HCT116 (cell line): ENCODE measurements around the gene ASB9. TPM values are rescaled to one million over a fixed set of nuclear protein-coding genes. Genes with fewer than 3 reads are reported as not detected.

Experiments
- ATAC-seq: fragments of 200-7000 bp; cut with Tn5 transposase; 2 replicates; pipeline ENCODE4 v1.9.1; 2020; ENCODE audit warnings: mild to moderate bottlenecking, moderate library complexity
- BruUV-seq: library from RNA; stranded (reverse); fragments of 400-500 nt; replicated peaks from 2 replicates; lab custom pipeline; 2021; lab: Mats Ljungman, UMichigan
- CTCF ChIA-PET: fragments of 300-600 bp; sonication (Branson Sonifier 250); formaldehyde crosslinking; loops from one replicate; lab custom pipeline; 2021; ENCODE audit warnings: antibody characterized with exemption; lab: Charles Lee
- POLR2A ChIA-PET: fragments of 300-600, 350-600 bp; sonication (Branson Sonifier 250); formaldehyde crosslinking; loops from one replicate; lab custom pipeline; 2021; ENCODE audit warnings: antibody characterized with exemption; lab: Charles Lee
- RAD21 ChIA-PET, 2 experiments: fragments of 300-600 bp; sonication (Branson Sonifier 250); formaldehyde crosslinking; loops; one replicate each; lab custom pipeline; 2023; ENCODE audit warnings: low total read pairs in 2 of 2; ENCODE audit not compliant: uncharacterized antibody in 2 of 2, unreplicated experiment in 2 of 2, low non-redundant PET in 1 of 2; lab: Charles Lee
- DNase-seq: peaks from one replicate; pipeline ENCODE4 v3.0.0-alpha.2; 2010; ENCODE audit warnings: low read depth, low spot score
- H2AFZ ChIP-seq: fragments of 200-600 bp; shearing (Covaris generic), sonication (generic); 2 replicates; pipeline ENCODE4 v1.6.1; 2017; ENCODE audit warnings: low read depth, mixed run types, mixed read lengths, antibody characterized with exemption, low read length; ENCODE audit not compliant: poor library complexity, severe bottlenecking
- H3K27ac ChIP-seq: 2 replicates; pipeline ENCODE4 v1.5.1; 2012; ENCODE audit warnings: low read depth, low read length
- H3K27me3 ChIP-seq: fragments of 200-600 bp; sonication (generic); 2 replicates; pipeline ENCODE4 v1.6.1; 2016; ENCODE audit warnings: mixed run types, low read length, mixed read lengths; ENCODE audit not compliant: insufficient read depth
- H3K36me3 ChIP-seq, 2 experiments: fragments of 200-500 bp in 1 of 2; fragments of 200-600 bp in 1 of 2; sonication (Bioruptor generic) in 1 of 2; sonication (generic) in 1 of 2; 2 replicates each; pipeline versions ENCODE4 v1.5.1 to v1.6.1; 2014 to 2016; ENCODE audit warnings: low read length in 2 of 2, inconsistent platforms in 1 of 2, mixed read lengths in 1 of 2, mixed run types in 1 of 2; ENCODE audit not compliant: insufficient read depth in 2 of 2, control insufficient read depth in 1 of 2
- H3K4me1 ChIP-seq, 2 experiments: fragments of 200-600 bp in 1 of 2; sonication (generic) in 1 of 2; 2 replicates each; pipeline versions ENCODE4 v1.5.1 to v1.6.1; 2012 to 2017; ENCODE audit warnings: low read length in 2 of 2, inconsistent platforms in 1 of 2, mild to moderate bottlenecking in 1 of 2, mixed read lengths in 1 of 2, mixed run types in 1 of 2, moderate library complexity in 1 of 2; ENCODE audit not compliant: insufficient read depth in 2 of 2, control insufficient read depth in 1 of 2
- H3K4me2 ChIP-seq: fragments of 200-600 bp; sonication (generic); 2 replicates; pipeline ENCODE4 v1.6.1; 2017; ENCODE audit warnings: mixed run types, low read length, mixed read lengths
- H3K4me3 ChIP-seq, 2 experiments: fragments of 200-600 bp in 1 of 2; sonication (generic) in 1 of 2; replicated peaks in 1 of 2; 2 replicates each; pipeline ENCODE4 v1.5.1; 2011 to 2016; ENCODE audit warnings: low read length in 2 of 2, control low read depth in 1 of 2, low read depth in 1 of 2, mild to moderate bottlenecking in 1 of 2, mixed read lengths in 1 of 2, mixed run types in 1 of 2
- H3K79me2 ChIP-seq: fragments of 200-600 bp; sonication (generic); 2 replicates; pipeline ENCODE4 v1.6.1; 2017; ENCODE audit warnings: mild to moderate bottlenecking, mixed run types, low read length, moderate library complexity, mixed read lengths; ENCODE audit not compliant: insufficient read depth
- H3K9ac ChIP-seq: fragments of 200-600 bp; sonication (generic); 2 replicates; pipeline ENCODE4 v1.6.1; 2016; ENCODE audit warnings: low read length, mixed read lengths
- H3K9me2 ChIP-seq: fragments of 200-600 bp; sonication (generic), shearing (Covaris generic); 2 replicates; pipeline ENCODE4 v1.6.1; 2017; ENCODE audit warnings: mixed run types, mild to moderate bottlenecking, moderate library complexity; ENCODE audit not compliant: insufficient read depth
- H3K9me3 ChIP-seq, 2 experiments: fragments of 200-500 bp in 1 of 2; fragments of 200-600 bp in 1 of 2; sonication (Bioruptor generic) in 1 of 2; sonication (generic) in 1 of 2; 2 replicates each; pipeline ENCODE4 v1.6.1; 2014 to 2017; ENCODE audit warnings: low read length in 2 of 2, mixed read lengths in 2 of 2, inconsistent platforms in 1 of 2, low read depth in 1 of 2, mild to moderate bottlenecking in 1 of 2, mixed run types in 1 of 2, moderate library complexity in 1 of 2; ENCODE audit not compliant: control insufficient read depth in 1 of 2, insufficient read depth in 1 of 2
- H4K20me1 ChIP-seq: fragments of 200-600 bp; sonication (generic), shearing (Covaris generic); 2 replicates; pipeline ENCODE4 v1.6.1; 2017; ENCODE audit warnings: mixed run types, mild to moderate bottlenecking, moderate library complexity; ENCODE audit not compliant: insufficient read depth
- ATF3 ChIP-seq: IDR thresholded peaks from 2 replicates; pipeline ENCODE4 v1.6.1; 2012
- CBX3 ChIP-seq: IDR thresholded peaks from 2 replicates; pipeline ENCODE4 v1.6.1; 2012; ENCODE audit warnings: low read depth
- CEBPB ChIP-seq: IDR thresholded peaks from 2 replicates; pipeline ENCODE4 v1.6.1; 2012; ENCODE audit warnings: low read depth
- CTCF ChIP-seq, 3 experiments: fragments of 200-600 bp in 1 of 3; sonication (generic) in 1 of 3; IDR thresholded peaks in 2 of 3; conservative IDR thresholded peaks in 1 of 3; 2 replicates each; pipeline ENCODE4 v1.5.1; 2012 to 2017; ENCODE audit warnings: low read depth in 2 of 3, low read length in 2 of 3, antibody characterized with exemption in 1 of 3, borderline replicate concordance in 1 of 3, control low read depth in 1 of 3, mild to moderate bottlenecking in 1 of 3, mixed read lengths in 1 of 3, mixed run types in 1 of 3, moderate library complexity in 1 of 3; ENCODE audit not compliant: insufficient read depth in 1 of 3
- EGR1 ChIP-seq: IDR thresholded peaks from 2 replicates; pipeline ENCODE4 v1.6.1; 2012; ENCODE audit warnings: low read depth
- ELF1 ChIP-seq: IDR thresholded peaks from 2 replicates; pipeline ENCODE4 v1.6.1; 2012; ENCODE audit warnings: low read depth, borderline replicate concordance
- FOSL1 ChIP-seq: IDR thresholded peaks from 2 replicates; pipeline ENCODE4 v1.6.1; 2012; ENCODE audit warnings: low read depth
- JUND ChIP-seq: IDR thresholded peaks from 2 replicates; pipeline ENCODE4 v1.6.1; 2012
- POLR2AphosphoS5 ChIP-seq: IDR thresholded peaks from 2 replicates; pipeline ENCODE4 v1.6.1; 2011; ENCODE audit warnings: mild to moderate bottlenecking, low read depth, low read length, moderate library complexity
- RAD21 ChIP-seq: IDR thresholded peaks from 2 replicates; pipeline ENCODE4 v1.6.1; 2012; ENCODE audit warnings: low read depth, mild to moderate bottlenecking
- SIN3A ChIP-seq: IDR thresholded peaks from 2 replicates; pipeline ENCODE4 v1.6.1; 2012; ENCODE audit warnings: low read depth
- TCF7L2 ChIP-seq: IDR thresholded peaks from 2 replicates; pipeline ENCODE4 v1.7.0; 2011; ENCODE audit warnings: borderline replicate concordance, inconsistent platforms; ENCODE audit not compliant: insufficient read depth, insufficient read length; ENCODE audit errors: extremely low read depth
- ZFX ChIP-seq: fragments of 450-650 bp; IDR thresholded peaks from 2 replicates; pipeline ENCODE4 v1.6.1; 2017
- ZNF274 ChIP-seq: fragments of 200-500 bp; sonication (Bioruptor generic); IDR thresholded peaks from 2 replicates; pipeline ENCODE4 v1.6.1; 2014; ENCODE audit warnings: mild to moderate bottlenecking, low read depth, low read length, inconsistent platforms
- intact Hi-C: fragments of 100-400 bp; cut with micrococcal nuclease; formaldehyde crosslinking; loops from 2 replicates; pipeline ENCODE4 v1.10.0; 2022
- total RNA-seq: library from RNA; stranded (reverse); gene quantifications from one replicate; pipeline ENCODE4 v1.2.1, GENCODE V29; 2021; ENCODE audit not compliant: unreplicated experiment

The ASB9 gene
- total RNA-seq, 1 experiment from 2014 or later: 2.9 TPM

- H3K36me3 ChIP-seq: no peaks in the 10 kb centered on the region
- no peak overlapping the region for H3K27ac ChIP-seq
- no TSS peak for BruUV-seq
- no peaks in the 10 kb centered on the region for H4K20me1 ChIP-seq
- H3K27me3 ChIP-seq: no peaks in the 10 kb centered on the region
- no peaks in the 10 kb centered on the region for H3K4me1 ChIP-seq
- ChIA-PET CTCF (no interaction called here), RAD21 (no interaction called here), POLR2A (no interaction called here)
- H3K79me2 ChIP-seq: no peaks in the 10 kb centered on the region
- no peak for TF ChIP-seq ATF3
- TF ChIP-seq POLR2AphosphoS5: no peak
- no peak for TF ChIP-seq CTCF (IDR thresholded peaks at IDR 0.05 in 2 of 3, conservative IDR thresholded peaks at IDR 0.05 in 1 of 3; ENCODE audit: borderline replicate concordance in 1 of 3, insufficient read depth in 1 of 3, low read depth in 2 of 3, low read length in 2 of 3)
- TF ChIP-seq RAD21: no peak
- TF ChIP-seq ZNF274: no peak
- TF ChIP-seq ZFX: no peak
- TF ChIP-seq FOSL1: no peak
- no peak for TF ChIP-seq SIN3A
- TF ChIP-seq EGR1: no peak
- TF ChIP-seq CBX3: no peak
- no peak for TF ChIP-seq CEBPB
- TF ChIP-seq TCF7L2: no peak
- TF ChIP-seq JUND: no peak
- TF ChIP-seq ELF1: no peak
- no peak overlapping the region for H3K4me2 ChIP-seq
- intact Hi-C loops: loop anchor here (5.0 to 10.0 kb wide), 3 partner anchors 96 to 526 kb away; no protein-coding TSS in a partner anchor
- ATAC-seq: no peak
- H2AFZ ChIP-seq: no peak overlapping the region
- H3K9me2 ChIP-seq: no peaks in the 10 kb centered on the region
- no peak overlapping the region for H3K9ac ChIP-seq
- DNase-seq: no peak
- no peaks in the 10 kb centered on the region for H3K9me3 ChIP-seq
- H3K4me3 ChIP-seq: no peak overlapping the region
Observed at GRCh38 chrX:15240414-15240813, 29.5 kb downstream of the ASB9 start.
